ENCODE data around the gene ZNF175. TPM values are rescaled to one million over a fixed set of nuclear protein-coding genes. Genes with fewer than 3 reads are reported as not detected.

Gene ZNF175
- polyA plus RNA-seq, 2 of the 4 experiments (the other 2 are of a cell fraction), result 3.3 to 6.4 TPM

DNA sequence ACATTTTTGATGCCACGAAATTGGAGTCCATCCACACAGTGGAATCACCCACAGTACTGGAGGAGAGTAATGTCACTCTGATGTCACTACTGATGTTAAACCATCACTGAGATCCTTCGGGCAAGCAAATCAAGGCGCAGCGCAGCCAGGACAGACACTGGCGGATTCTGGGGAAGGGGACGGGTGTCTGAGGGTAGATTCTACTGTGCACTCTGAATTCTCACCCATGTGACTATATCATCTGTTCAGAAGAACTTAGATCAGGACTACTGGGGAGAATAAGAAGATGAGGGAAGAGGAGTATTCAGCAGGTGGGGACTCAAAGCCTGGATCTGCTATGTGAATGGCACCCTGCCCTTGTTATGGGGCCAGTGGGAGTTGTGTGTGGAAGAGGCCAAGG is 27.0 kb upstream of the ZNF175 start:
- no peak for ATAC-seq
- Histone ChIP-seq H3K4me3 (no peak overlapping the region), H3K27ac (no peak overlapping the region), H3K9me3 (peaks cover 3% of the 10 kb centered on the region; the same call in 1 of the 3 replicates), H3K4me2 (no peak overlapping the region), H3K4me1 (no peaks in the 10 kb centered on the region)
- POLR2A ChIA-PET, result no interaction called here
- no peak for TF ChIP-seq HOXA7 (CRISPR knock-in tag; IDR thresholded peaks at IDR 0.05)
- TF ChIP-seq, protein P1, sequence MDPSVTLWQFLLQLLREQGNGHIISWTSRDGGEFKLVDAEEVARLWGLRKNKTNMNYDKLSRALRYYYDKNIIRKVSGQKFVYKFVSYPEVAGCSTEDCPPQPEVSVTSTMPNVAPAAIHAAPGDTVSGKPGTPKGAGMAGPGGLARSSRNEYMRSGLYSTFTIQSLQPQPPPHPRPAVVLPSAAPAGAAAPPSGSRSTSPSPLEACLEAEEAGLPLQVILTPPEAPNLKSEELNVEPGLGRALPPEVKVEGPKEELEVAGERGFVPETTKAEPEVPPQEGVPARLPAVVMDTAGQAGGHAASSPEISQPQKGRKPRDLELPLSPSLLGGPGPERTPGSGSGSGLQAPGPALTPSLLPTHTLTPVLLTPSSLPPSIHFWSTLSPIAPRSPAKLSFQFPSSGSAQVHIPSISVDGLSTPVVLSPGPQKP (IDR thresholded peaks at IDR 0.05; ENCODE audit: low read depth, low read length), result no peak
- TF ChIP-seq ZSCAN20 (CRISPR knock-in tag; IDR thresholded peaks at IDR 0.05), result no peak
- WGBS (ENCODE audit: missing lambda C conversion rate), result 29% methylated on average over 6 of the region's 6 CpGs
- CTCF ChIA-PET, result no interaction called here
- DNase-seq (ENCODE audit: low read depth in 1 of 2, low spot score in 1 of 2), result no peak
- FAIRE-seq, result no peak

DNA sequence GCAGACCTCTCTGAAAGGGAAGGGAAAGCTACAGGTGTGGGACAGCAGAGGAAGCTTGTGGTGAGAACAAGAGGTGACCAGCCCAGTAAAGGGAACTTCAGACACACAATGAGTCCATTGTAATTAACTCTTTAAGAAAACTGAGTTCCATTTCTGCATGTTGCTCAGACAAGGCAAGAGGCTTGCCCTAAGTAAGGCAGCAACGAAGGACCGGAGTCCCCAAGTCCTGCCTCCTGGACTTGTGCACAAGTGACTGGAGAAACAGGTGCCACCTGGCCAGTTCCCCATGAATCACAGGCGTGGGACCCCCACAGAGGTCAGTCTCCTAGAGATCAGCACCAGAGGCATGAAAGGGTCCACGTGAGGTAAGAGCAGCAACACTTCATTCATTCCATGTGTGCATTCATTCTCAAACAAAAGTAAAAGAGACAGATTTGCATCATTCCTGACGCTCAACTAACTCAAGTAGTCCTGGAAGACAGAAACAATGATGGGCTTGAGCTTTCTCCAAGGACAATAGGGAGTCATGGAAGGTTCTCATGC is 24.9 kb upstream of the ZNF175 start:
- Histone ChIP-seq H3K4me1 (no peaks in the 10 kb centered on the region), H3K4me2 (no peak overlapping the region), H3K27ac (no peak overlapping the region), H3K4me3 (no peak overlapping the region), H3K9me3 (peaks cover 3% of the 10 kb centered on the region; the same call in 1 of the 3 replicates)
- 5% methylated on average over 5 of the region's 5 CpGs for WGBS (ENCODE audit: missing lambda C conversion rate)
- no peak for ATAC-seq
- TF ChIP-seq EP300 (IDR thresholded peaks at IDR 0.05), result no peak
- no peak for TF ChIP-seq CHD2 (IDR thresholded peaks at IDR 0.05; ENCODE audit: low read length, partially characterized antibody)
- no peak for TF ChIP-seq HEYL (CRISPR knock-in tag; IDR thresholded peaks at IDR 0.05)
- TF ChIP-seq, protein P2, sequence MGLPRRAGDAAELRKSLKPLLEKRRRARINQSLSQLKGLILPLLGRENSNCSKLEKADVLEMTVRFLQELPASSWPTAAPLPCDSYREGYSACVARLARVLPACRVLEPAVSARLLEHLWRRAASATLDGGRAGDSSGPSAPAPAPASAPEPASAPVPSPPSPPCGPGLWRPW (IDR thresholded peaks at IDR 0.05), result no peak
- no peak for TF ChIP-seq FOSB (CRISPR knock-in tag; IDR thresholded peaks at IDR 0.05)
- TF ChIP-seq CBX8 (IDR thresholded peaks at IDR 0.05), result no peak
- no peak for TF ChIP-seq CEBPB (IDR thresholded peaks at IDR 0.05)
- no peak for TF ChIP-seq RCOR1 (IDR thresholded peaks at IDR 0.05; ENCODE audit: low read depth, low read length)
- no peak for TF ChIP-seq RNF2 (IDR thresholded peaks at IDR 0.05; ENCODE audit: borderline replicate concordance, low read depth)
- TF ChIP-seq RARB (CRISPR knock-in tag; IDR thresholded peaks at IDR 0.05), result no peak
- no peak for TF ChIP-seq NR3C1 (IDR thresholded peaks at IDR 0.05)
- TF ChIP-seq, protein P3, sequence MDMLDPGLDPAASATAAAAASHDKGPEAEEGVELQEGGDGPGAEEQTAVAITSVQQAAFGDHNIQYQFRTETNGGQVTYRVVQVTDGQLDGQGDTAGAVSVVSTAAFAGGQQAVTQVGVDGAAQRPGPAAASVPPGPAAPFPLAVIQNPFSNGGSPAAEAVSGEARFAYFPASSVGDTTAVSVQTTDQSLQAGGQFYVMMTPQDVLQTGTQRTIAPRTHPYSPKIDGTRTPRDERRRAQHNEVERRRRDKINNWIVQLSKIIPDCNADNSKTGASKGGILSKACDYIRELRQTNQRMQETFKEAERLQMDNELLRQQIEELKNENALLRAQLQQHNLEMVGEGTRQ (IDR thresholded peaks at IDR 0.05), result no peak
- TF ChIP-seq, protein P4, sequence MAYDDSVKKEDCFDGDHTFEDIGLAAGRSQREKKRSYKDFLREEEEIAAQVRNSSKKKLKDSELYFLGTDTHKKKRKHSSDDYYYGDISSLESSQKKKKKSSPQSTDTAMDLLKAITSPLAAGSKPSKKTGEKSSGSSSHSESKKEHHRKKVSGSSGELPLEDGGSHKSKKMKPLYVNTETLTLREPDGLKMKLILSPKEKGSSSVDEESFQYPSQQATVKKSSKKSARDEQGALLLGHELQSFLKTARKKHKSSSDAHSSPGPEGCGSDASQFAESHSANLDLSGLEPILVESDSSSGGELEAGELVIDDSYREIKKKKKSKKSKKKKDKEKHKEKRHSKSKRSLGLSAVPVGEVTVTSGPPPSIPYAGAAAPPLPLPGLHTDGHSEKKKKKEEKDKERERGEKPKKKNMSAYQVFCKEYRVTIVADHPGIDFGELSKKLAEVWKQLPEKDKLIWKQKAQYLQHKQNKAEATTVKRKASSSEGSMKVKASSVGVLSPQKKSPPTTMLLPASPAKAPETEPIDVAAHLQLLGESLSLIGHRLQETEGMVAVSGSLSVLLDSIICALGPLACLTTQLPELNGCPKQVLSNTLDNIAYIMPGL (CRISPR knock-in tag; IDR thresholded peaks at IDR 0.05; ENCODE audit: borderline replicate concordance), result no peak
- no peak for TF ChIP-seq JUNB (IDR thresholded peaks at IDR 0.05)
- no peak for TF ChIP-seq ZNF302 (CRISPR knock-in tag; IDR thresholded peaks at IDR 0.05)
- no peak for TF ChIP-seq HDAC2 (IDR thresholded peaks at IDR 0.05)
- TF ChIP-seq CBX2 (IDR thresholded peaks at IDR 0.05; ENCODE audit: borderline replicate concordance, low read depth), result no peak
- no peak for TF ChIP-seq EHF (CRISPR knock-in tag; IDR thresholded peaks at IDR 0.05)
- no peak for TF ChIP-seq KDM1A (IDR thresholded peaks at IDR 0.05; ENCODE audit: low read depth)
- TF ChIP-seq, protein P1 (IDR thresholded peaks at IDR 0.05; ENCODE audit: low read depth, low read length), result no peak
- ChIA-PET POLR2A (no interaction called here), CTCF (interaction anchor here (4.7 kb wide), 1 partner anchor 32 kb away, joined by 15 read pairs; no protein-coding TSS in a partner anchor)
- DNase-seq (ENCODE audit: low read depth in 1 of 2, low spot score in 1 of 2), result no peak
- FAIRE-seq, result no peak

Data from A549 (cell line).